ENCODE results near the gene SRGAP2C.
"Not testable (repeated sequence)": the region's sequence is repeated elsewhere in the genome, so short reads cannot be mapped to it uniquely, and the experiment has no call there.

SRGAP2C gene

GRCh38 chr1:121283587-121284180, 98.9 kb downstream of the SRGAP2C start:
- DNase-seq = peak; percentile 0

- not testable (repeated sequence) for DNase-seq
Measured at GRCh38 chr1:121292590-121292989, 107.8 kb downstream of the SRGAP2C start.

GRCh38 chr1:121293263-121294204, 108.8 kb downstream of the SRGAP2C start:
- DNase-seq = not testable (repeated sequence)

- not testable (repeated sequence) for DNase-seq
Measured at GRCh38 chr1:121294205-121294570, 109.4 kb downstream of the SRGAP2C start.

- DNase-seq = not testable (repeated sequence)
Measured at GRCh38 chr1:121296563-121296962, 111.8 kb downstream of the SRGAP2C start.

GRCh38 chr1:121298529-121298928, 113.8 kb downstream of the SRGAP2C start:
- not testable (repeated sequence) for DNase-seq

- not testable (repeated sequence) for DNase-seq
Measured at GRCh38 chr1:121299514-121300149, 114.9 kb downstream of the SRGAP2C start.

- DNase-seq = not testable (repeated sequence)
Measured at GRCh38 chr1:121301876-121302275, 117.1 kb downstream of the SRGAP2C start.

GRCh38 chr1:121307759-121308158, 123.0 kb downstream of the SRGAP2C start:
- not testable (repeated sequence) for DNase-seq

- DNase-seq = not testable (repeated sequence)
Measured at GRCh38 chr1:121315509-121315908, 130.7 kb downstream of the SRGAP2C start.

GRCh38 chr1:121316081-121316480, 131.3 kb downstream of the SRGAP2C start:
- DNase-seq = not testable (repeated sequence)

GRCh38 chr1:121317491-121318468, 133.0 kb downstream of the SRGAP2C start:
- not testable (repeated sequence) for DNase-seq

GRCh38 chr1:121318687-121319086, 133.9 kb downstream of the SRGAP2C start:
- DNase-seq = not testable (repeated sequence)

GRCh38 chr1:121321660-121322059, 136.9 kb downstream of the SRGAP2C start:
- not testable (repeated sequence) for DNase-seq

- not testable (repeated sequence) for DNase-seq
Measured at GRCh38 chr1:121324726-121325125, 140.0 kb downstream of the SRGAP2C start.

- not testable (repeated sequence) for DNase-seq
Measured at GRCh38 chr1:121332141-121332540, 147.4 kb downstream of the SRGAP2C start.

- DNase-seq = not testable (repeated sequence)
Measured at GRCh38 chr1:121332599-121333562, 148.1 kb downstream of the SRGAP2C start.

GRCh38 chr1:121337958-121338357, 153.2 kb downstream of the SRGAP2C start:
- DNase-seq = not testable (repeated sequence)

GRCh38 chr1:121339611-121340010, 154.8 kb downstream of the SRGAP2C start:
- not testable (repeated sequence) for DNase-seq

- DNase-seq = not testable (repeated sequence)
Measured at GRCh38 chr1:121343311-121343906, 158.6 kb downstream of the SRGAP2C start.
